Brain microvascular endothelial cell (primary cell): ENCODE results near the gene DHODH.
"Not testable (repeated sequence)": the region's sequence is repeated elsewhere in the genome, so short reads cannot be mapped to it uniquely, and the experiment has no call there.

ENCODE experiments used
- DNase-seq: peaks from one replicate; pipeline ENCODE4 v3.0.0-alpha.2; 2020
- H3K27ac ChIP-seq: fragments of 250-450 bp; sonication (Bioruptor Pico); 2 replicates; pipeline ENCODE4 v1.5.1; 2020; ENCODE audit warnings: mild to moderate bottlenecking, moderate library complexity
- H3K27me3 ChIP-seq: fragments of 250-450 bp; sonication (Bioruptor Pico); replicated peaks from 2 replicates; pipeline ENCODE4 v1.5.1; 2020; ENCODE audit warnings: mild to moderate bottlenecking
- H3K36me3 ChIP-seq: fragments of 250-450 bp; sonication (Bioruptor Pico); replicated peaks from 2 replicates; pipeline ENCODE4 v1.5.1; 2020; ENCODE audit warnings: mild to moderate bottlenecking
- H3K4me3 ChIP-seq: 2 replicates; pipeline ENCODE4 v1.5.1; 2011; ENCODE audit warnings: low read depth, mild to moderate bottlenecking, control low read depth, low read length, moderate library complexity
- CTCF ChIP-seq: IDR thresholded peaks from 2 replicates; pipeline ENCODE4 v1.5.1; 2011; ENCODE audit warnings: low read depth, mild to moderate bottlenecking, moderate library complexity, low read length, control low read depth, inconsistent platforms; ENCODE audit errors: missing control alignments
- in situ Hi-C: cut with HindIII; loops from 2 replicates; pipeline ENCODE4 v1.10.0; 2017; ENCODE audit warnings: low sequenced_read_pairs, low pct_ligation_motif_present

DHODH gene

DNA sequence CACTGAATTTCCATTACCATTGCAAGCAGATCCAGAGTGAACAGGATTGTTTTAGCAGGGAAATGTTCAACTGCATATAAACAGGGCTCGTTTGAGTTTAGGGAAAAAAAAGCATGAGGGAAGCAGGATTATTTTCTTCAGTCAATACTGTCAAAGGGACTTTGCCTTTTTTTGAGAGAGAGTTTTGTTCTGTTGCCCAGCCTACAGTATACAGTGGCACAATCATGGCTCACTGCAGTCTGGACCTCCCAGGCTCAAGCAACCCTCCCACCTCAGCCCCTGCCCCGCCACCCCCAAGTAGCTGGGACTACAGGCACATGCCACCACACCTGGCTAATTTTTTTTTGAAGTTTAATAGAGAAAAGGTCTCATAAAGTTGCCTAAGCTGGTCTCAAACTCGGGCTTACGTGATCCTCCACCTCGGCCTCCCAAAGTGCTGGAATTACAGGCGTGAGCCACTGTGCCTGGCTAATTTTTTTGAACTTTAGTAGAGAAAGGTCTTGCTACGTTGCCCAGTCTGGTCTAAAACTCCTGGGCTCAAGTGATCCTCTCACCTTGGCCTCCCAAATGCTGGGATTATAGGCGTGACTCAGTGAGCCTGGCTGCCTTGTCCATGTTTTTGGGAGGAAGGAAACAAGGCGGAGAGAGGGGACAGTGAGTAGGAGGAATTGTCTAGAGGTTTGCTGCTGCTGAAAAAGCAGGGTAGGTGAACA is 23.1 kb upstream of the DHODH start:
- Histone ChIP-seq H3K4me3 (no peak overlapping the region), H3K36me3 (no peaks in the 10 kb centered on the region), H3K27ac (no peak overlapping the region), H3K27me3 (no peaks in the 10 kb centered on the region)
- DNase-seq = no peak
- no peak for TF ChIP-seq CTCF
- in situ Hi-C loops = no loop called here

DNA sequence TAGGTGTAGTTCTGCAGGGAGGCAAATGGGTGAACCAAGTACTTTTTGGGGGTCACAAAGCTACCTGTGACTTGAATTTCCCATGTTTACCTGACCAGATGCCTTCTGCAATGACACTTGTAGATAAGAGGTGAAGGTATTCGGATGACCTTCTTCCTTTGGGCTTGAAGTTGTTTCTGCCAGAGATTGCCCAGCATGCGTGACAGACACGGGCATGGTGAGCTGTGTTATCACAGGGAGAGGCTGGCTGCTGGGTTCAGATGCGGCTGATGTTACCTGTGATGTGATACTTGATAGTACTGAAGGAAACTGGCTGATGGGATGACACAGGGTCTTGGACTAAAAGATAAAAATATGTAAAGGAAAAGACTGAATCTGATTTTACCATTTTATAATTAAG is 22.4 kb upstream of the DHODH start:
- Histone ChIP-seq H3K27me3 (no peaks in the 10 kb centered on the region), H3K27ac (no peak overlapping the region), H3K36me3 (no peaks in the 10 kb centered on the region), H3K4me3 (no peak overlapping the region)
- TF ChIP-seq CTCF = no peak
- no peak for DNase-seq
- in situ Hi-C loops = no loop called here

- no peak overlapping the region for H3K4me3 ChIP-seq
- no peaks in the 10 kb centered on the region for H3K27me3 ChIP-seq
- H3K27ac ChIP-seq = no peak overlapping the region
- H3K36me3 ChIP-seq = no peaks in the 10 kb centered on the region
- in situ Hi-C loops = no loop called here
- TF ChIP-seq CTCF = no peak
- no peak for DNase-seq
Observed at GRCh38 chr16:71995038-71995437, 13.5 kb upstream of the DHODH start.

GRCh38 chr16:71997578-71997977 is 11.0 kb upstream of the DHODH start:
- H3K27me3 ChIP-seq, in situ Hi-C loops, H3K36me3 ChIP-seq, DNase-seq, H3K27ac ChIP-seq, H3K4me3 ChIP-seq: not testable (repeated sequence)

DNA sequence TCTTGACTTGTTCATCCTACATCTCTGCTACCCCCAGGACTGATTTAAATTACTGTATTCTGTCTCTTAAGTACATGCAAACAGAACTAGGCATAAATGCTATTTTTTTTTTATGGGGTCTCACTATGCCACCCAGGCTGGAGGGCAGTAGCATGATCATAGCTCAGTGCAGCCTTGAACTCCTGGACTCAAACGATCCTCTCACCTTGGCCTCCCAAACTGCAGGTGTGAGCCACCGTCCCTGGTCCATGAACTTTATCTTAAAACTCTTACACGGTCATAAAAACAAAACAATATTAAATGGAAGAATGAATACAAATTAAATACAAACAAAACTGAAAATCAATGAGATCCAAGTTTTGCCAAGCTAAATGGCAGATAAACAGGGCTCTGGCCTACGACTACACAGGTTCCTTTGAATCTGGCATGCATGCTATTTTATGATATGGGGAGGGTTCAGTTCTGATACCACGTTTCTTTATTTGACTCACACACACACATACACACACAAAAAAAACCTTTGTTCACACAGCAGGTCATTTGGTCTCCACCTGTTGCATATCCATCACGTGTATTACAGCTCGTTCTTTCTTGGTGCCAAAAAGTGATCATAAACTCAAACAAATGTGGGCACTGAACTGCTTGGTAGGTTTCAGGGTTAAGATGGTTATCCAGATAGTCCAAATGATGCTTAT is 7.2 kb upstream of the DHODH start:
- no peaks in the 10 kb centered on the region for H3K27me3 ChIP-seq
- in situ Hi-C loops = no loop called here
- H3K27ac ChIP-seq = no peak overlapping the region
- no peak for TF ChIP-seq CTCF
- H3K36me3 ChIP-seq = no peaks in the 10 kb centered on the region
- H3K4me3 ChIP-seq = no peak overlapping the region
- DNase-seq = no peak

DNA sequence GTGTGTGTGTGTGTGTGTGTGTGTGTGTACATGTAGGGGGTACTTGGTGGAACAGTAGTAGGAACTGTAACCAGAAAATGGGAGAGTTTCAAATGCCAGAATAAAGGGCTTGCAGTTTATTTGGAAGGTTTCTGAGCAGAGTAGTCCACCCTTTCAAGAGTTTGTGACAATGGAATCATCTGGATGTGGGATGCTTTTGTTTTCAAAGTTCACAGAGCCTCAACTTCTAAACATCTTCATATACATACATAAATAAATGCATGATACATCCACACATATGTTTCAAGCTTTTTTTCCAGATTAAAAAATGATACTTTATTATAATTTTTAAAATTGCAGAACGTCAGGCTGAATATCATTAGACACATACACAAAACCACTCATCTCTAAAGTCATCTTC is 5.9 kb upstream of the DHODH start:
- in situ Hi-C loops = no loop called here
- Histone ChIP-seq H3K27ac (no peak overlapping the region), H3K4me3 (no peak overlapping the region), H3K27me3 (no peaks in the 10 kb centered on the region), H3K36me3 (no peaks in the 10 kb centered on the region)
- DNase-seq = no peak
- no peak for TF ChIP-seq CTCF

- DNase-seq, in situ Hi-C loops, H3K36me3 ChIP-seq, H3K27ac ChIP-seq, H3K27me3 ChIP-seq: not testable (repeated sequence)
- peak overlapping the region; percentile 35 for H3K4me3 ChIP-seq
Observed at GRCh38 chr16:72008065-72008423, 500 bp upstream of the DHODH start.
